A673 (cell line): ENCODE measurements around the gene CD72. TPM values are rescaled to one million over a fixed set of nuclear protein-coding genes. Genes with fewer than 3 reads are reported as not detected.
A peak's percentile ranks its signal among the peaks of the same experiment; 100 is the strongest.

Experiments used
- BruUV-seq: library from RNA; stranded (reverse); fragments of 400-500 nt; replicated peaks from 2 replicates; lab custom pipeline; 2021; lab: Mats Ljungman, UMichigan
- CTCF ChIA-PET: fragments of 300-600 bp; sonication (Branson Sonifier 250); formaldehyde crosslinking; loops from one replicate; lab custom pipeline; 2022; ENCODE audit warnings: antibody characterized with exemption; lab: Charles Lee
- POLR2A ChIA-PET: fragments of 300-600 bp; sonication (Branson Sonifier 250); formaldehyde crosslinking; loops from one replicate; lab custom pipeline; 2022; ENCODE audit warnings: antibody characterized with exemption; ENCODE audit not compliant: low non-redundant PET; lab: Charles Lee
- DNase-seq: peaks from one replicate; pipeline ENCODE4 v3.0.0-alpha.2; 2015; ENCODE audit warnings: low spot score
- H3K27ac ChIP-seq: fragments of 200-600 bp; sonication (generic); 2 replicates; pipeline ENCODE4 v1.5.1; 2016; ENCODE audit warnings: mixed run types, low read depth, mild to moderate bottlenecking, mixed read lengths, antibody characterized with exemption, low read length; ENCODE audit not compliant: poor library complexity, severe bottlenecking
- H3K27me3 ChIP-seq: fragments of 200-600 bp; sonication (generic); replicated peaks from 2 replicates; pipeline ENCODE4 v1.6.1; 2017; ENCODE audit warnings: mixed run types, low read depth, mild to moderate bottlenecking, mixed read lengths, antibody characterized with exemption, low read length; ENCODE audit not compliant: insufficient read depth, poor library complexity
- H3K36me3 ChIP-seq: fragments of 200-600 bp; sonication (generic); 2 replicates; pipeline ENCODE4 v1.6.1; 2016; ENCODE audit warnings: mixed run types, mild to moderate bottlenecking, mixed read lengths, antibody characterized with exemption, low read length; ENCODE audit not compliant: insufficient read depth, poor library complexity, severe bottlenecking
- H3K4me1 ChIP-seq: fragments of 200-600 bp; sonication (generic); 2 replicates; pipeline ENCODE4 v1.6.1; 2017; ENCODE audit warnings: mixed run types, mild to moderate bottlenecking, mixed read lengths, antibody characterized with exemption, low read length; ENCODE audit not compliant: insufficient read depth, poor library complexity, severe bottlenecking
- H3K4me3 ChIP-seq: fragments of 200-600 bp; sonication (generic); 2 replicates; pipeline ENCODE4 v1.5.1; 2016; ENCODE audit warnings: low read depth, mixed run types, mild to moderate bottlenecking, mixed read lengths, low read length; ENCODE audit not compliant: poor library complexity, severe bottlenecking
- H3K9me3 ChIP-seq: fragments of 200-600 bp; sonication (generic); 2 replicates; pipeline ENCODE4 v1.6.1; 2016; ENCODE audit warnings: mixed run types, low read depth, mild to moderate bottlenecking, mixed read lengths, antibody characterized with exemption, low read length; ENCODE audit not compliant: poor library complexity, severe bottlenecking
- CTCF ChIP-seq: fragments of 300-800, 200-600 bp; sonication (generic); conservative IDR thresholded peaks from 2 replicates; pipeline ENCODE4 v1.5.1; 2017; ENCODE audit warnings: low read depth, mild to moderate bottlenecking, antibody characterized with exemption, low read length, moderate library complexity, mixed read lengths
- EZH2 ChIP-seq: fragments of 200-600 bp; sonication (generic); IDR thresholded peaks from 2 replicates; pipeline ENCODE4 v1.6.1; 2017; ENCODE audit warnings: borderline replicate concordance, low read depth, mild to moderate bottlenecking, mixed read lengths, antibody characterized with exemption, low read length; ENCODE audit not compliant: poor library complexity, severe bottlenecking
- intact Hi-C: fragments of 100-400 bp; cut with micrococcal nuclease; formaldehyde crosslinking; loops from one replicate; pipeline ENCODE4 v1.10.0; 2022; ENCODE audit not compliant: unreplicated experiment
- total RNA-seq: library from RNA; stranded (reverse); gene quantifications from 2 replicates; pipeline ENCODE4 v1.2.3, GENCODE V29; 2021

The CD72 gene
- total RNA-seq, 1 experiment from 2014 or later: not detected

GRCh38 chr9:35650341-35651158 lies 32.3 kb upstream of the CD72 start, which contains the start of gene SIT1:
Gene SIT1, minus strand, starts transcription at chr9:35650931. Its CDS starts 78 bp downstream, at chr9:35650853.
- no peak for DNase-seq
- no TSS peak for BruUV-seq
- no peaks in the 10 kb centered on the region for H3K27me3 ChIP-seq
- TF ChIP-seq CTCF: no peak
- no peak within 1 kb of the TSS for H3K4me3 ChIP-seq
- intact Hi-C loops: no loop called here
- H3K27ac ChIP-seq: no peak within 1 kb of the TSS
- H3K9me3 ChIP-seq: no peaks in the 10 kb centered on the region
- CTCF ChIA-PET: no interaction called here
- no peaks in the 10 kb centered on the region for H3K36me3 ChIP-seq
- POLR2A ChIA-PET: no interaction called here
- H3K4me1 ChIP-seq: peaks cover 4% of the 10 kb centered on the region

- POLR2A ChIA-PET: interaction anchor here (0.5 kb wide), 1 partner anchor 83 kb away, joined by 6 read pairs; the partner anchor contains the start of genes CREB3 and TLN1
- TF ChIP-seq CTCF: no peak
- no peak for TF ChIP-seq EZH2
These were observed 31.5 kb upstream of the CD72 start for GRCh38 chr9:35649431-35650340.

GRCh38 chr9:35646533-35647265 lies 28.5 kb upstream of the CD72 start:
- Histone ChIP-seq H3K4me1 (peaks cover 4% of the 10 kb centered on the region), H3K27me3 (no peaks in the 10 kb centered on the region), H3K4me3 (peak overlapping the region; percentile 52), H3K27ac (peak overlapping the region; percentile 64), H3K36me3 (no peaks in the 10 kb centered on the region), H3K9me3 (no peaks in the 10 kb centered on the region)
- peak; percentile 94 for DNase-seq
- TF ChIP-seq CTCF (peak; percentile 95), EZH2 (no peak)
- intact Hi-C loops: loop anchor here (1.0 to 5.0 kb wide), 2 partner anchors 12 to 44 kb away; partner anchors contain the start of genes CCDC107 and RMRP
- POLR2A ChIA-PET: interaction anchor here (0.6 kb wide), 2 partner anchors 11 to 174 kb away, joined by 5 to 8 read pairs; partner anchors contain the start of genes CCDC107 and RMRP
- BruUV-seq: no TSS peak
- CTCF ChIA-PET: interaction anchor here (0.5 to 1.2 kb wide), 6 partner anchors 36 to 595 kb away, joined by 3 to 5 read pairs (median 4); partner anchors contain the start of gene CREB3

More at GRCh38 chr9:35649431-35650340, 31.5 kb upstream of the CD72 start:
- no peaks in the 10 kb centered on the region for H3K9me3 ChIP-seq
- intact Hi-C loops: loop anchor here (5.0 kb wide), 1 partner anchor 47 kb away; no protein-coding TSS in a partner anchor
- CTCF ChIA-PET: no interaction called here
- H3K27me3 ChIP-seq: no peaks in the 10 kb centered on the region
- H3K4me3 ChIP-seq: no peak overlapping the region
- BruUV-seq: no TSS peak
- no peak for DNase-seq
- no peak overlapping the region for H3K27ac ChIP-seq
- H3K4me1 ChIP-seq: peaks cover 4% of the 10 kb centered on the region
- H3K36me3 ChIP-seq: no peaks in the 10 kb centered on the region
